ENCODE data around the gene KAT6B.

- no peak for TF ChIP-seq EP300 (IDR thresholded peaks at IDR 0.05)
- TF ChIP-seq, protein P1, sequence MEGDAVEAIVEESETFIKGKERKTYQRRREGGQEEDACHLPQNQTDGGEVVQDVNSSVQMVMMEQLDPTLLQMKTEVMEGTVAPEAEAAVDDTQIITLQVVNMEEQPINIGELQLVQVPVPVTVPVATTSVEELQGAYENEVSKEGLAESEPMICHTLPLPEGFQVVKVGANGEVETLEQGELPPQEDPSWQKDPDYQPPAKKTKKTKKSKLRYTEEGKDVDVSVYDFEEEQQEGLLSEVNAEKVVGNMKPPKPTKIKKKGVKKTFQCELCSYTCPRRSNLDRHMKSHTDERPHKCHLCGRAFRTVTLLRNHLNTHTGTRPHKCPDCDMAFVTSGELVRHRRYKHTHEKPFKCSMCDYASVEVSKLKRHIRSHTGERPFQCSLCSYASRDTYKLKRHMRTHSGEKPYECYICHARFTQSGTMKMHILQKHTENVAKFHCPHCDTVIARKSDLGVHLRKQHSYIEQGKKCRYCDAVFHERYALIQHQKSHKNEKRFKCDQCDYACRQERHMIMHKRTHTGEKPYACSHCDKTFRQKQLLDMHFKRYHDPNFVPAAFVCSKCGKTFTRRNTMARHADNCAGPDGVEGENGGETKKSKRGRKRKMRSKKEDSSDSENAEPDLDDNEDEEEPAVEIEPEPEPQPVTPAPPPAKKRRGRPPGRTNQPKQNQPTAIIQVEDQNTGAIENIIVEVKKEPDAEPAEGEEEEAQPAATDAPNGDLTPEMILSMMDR (IDR thresholded peaks at IDR 0.05) = no peak
These were observed 63.2 kb downstream of the KAT6B start for GRCh38 chr10:74889662-74889998.

Measured in sigmoid colon (tissue), 4 donors.